ENCODE data around the gene TRAF7. TPM values are rescaled to one million over a fixed set of nuclear protein-coding genes. Genes with fewer than 3 reads are reported as not detected.

Gene TRAF7
- total RNA-seq, 1 experiment from 2014 or later: 199 TPM

GRCh38 chr16:2174396-2175131, 19.0 kb downstream of the TRAF7 start:
- ChIA-PET CTCF (no interaction called here), POLR2A (ENCODE audit: unreplicated experiment) (no interaction called here)
- H4K20me1 ChIP-seq (ENCODE audit: insufficient read depth): peaks cover 7% of the 10 kb centered on the region; the same call in 1 of the 2 replicates
- DNase-seq: no peak
- TF ChIP-seq EZH2 (IDR thresholded peaks at IDR 0.05; ENCODE audit: low read depth): no peak
- TF ChIP-seq, protein P1, sequence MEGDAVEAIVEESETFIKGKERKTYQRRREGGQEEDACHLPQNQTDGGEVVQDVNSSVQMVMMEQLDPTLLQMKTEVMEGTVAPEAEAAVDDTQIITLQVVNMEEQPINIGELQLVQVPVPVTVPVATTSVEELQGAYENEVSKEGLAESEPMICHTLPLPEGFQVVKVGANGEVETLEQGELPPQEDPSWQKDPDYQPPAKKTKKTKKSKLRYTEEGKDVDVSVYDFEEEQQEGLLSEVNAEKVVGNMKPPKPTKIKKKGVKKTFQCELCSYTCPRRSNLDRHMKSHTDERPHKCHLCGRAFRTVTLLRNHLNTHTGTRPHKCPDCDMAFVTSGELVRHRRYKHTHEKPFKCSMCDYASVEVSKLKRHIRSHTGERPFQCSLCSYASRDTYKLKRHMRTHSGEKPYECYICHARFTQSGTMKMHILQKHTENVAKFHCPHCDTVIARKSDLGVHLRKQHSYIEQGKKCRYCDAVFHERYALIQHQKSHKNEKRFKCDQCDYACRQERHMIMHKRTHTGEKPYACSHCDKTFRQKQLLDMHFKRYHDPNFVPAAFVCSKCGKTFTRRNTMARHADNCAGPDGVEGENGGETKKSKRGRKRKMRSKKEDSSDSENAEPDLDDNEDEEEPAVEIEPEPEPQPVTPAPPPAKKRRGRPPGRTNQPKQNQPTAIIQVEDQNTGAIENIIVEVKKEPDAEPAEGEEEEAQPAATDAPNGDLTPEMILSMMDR (conservative IDR thresholded peaks at IDR 0.05): no peak
- H3K4me2 ChIP-seq: no peak overlapping the region
- no peaks in the 10 kb centered on the region for H3K4me1 ChIP-seq (replicated peaks; ENCODE audit: insufficient read depth)
- intact Hi-C loops (cut with micrococcal nuclease; ENCODE audit: unreplicated experiment): no loop called here
- H3K36me3 ChIP-seq (ENCODE audit: low read depth): no peaks in the 10 kb centered on the region
- no peak overlapping the region for H3K27ac ChIP-seq
- H3K9me3 ChIP-seq (ENCODE audit: insufficient read depth, low read depth): no peaks in the 10 kb centered on the region
- no peaks in the 10 kb centered on the region for H3K27me3 ChIP-seq (ENCODE audit: insufficient read depth, low read depth)
- H3F3A ChIP-seq (ENCODE audit: insufficient read depth, low read depth): no peaks in the 10 kb centered on the region; the same call in 1 of the 2 replicates
- H3K4me3 ChIP-seq: no peak overlapping the region
- H3K9me2 ChIP-seq (ENCODE audit: insufficient read depth): no peaks in the 10 kb centered on the region
- H3K79me2 ChIP-seq (ENCODE audit: low read depth): no peaks in the 10 kb centered on the region
- BruUV-seq (replicated peaks): no TSS peak
- no peak overlapping the region for H2AFZ ChIP-seq

- Histone ChIP-seq H3K27ac (no peak overlapping the region), H4K20me1 (ENCODE audit: insufficient read depth) (peaks cover 7% of the 10 kb centered on the region; the same call in 1 of the 2 replicates), H3K4me3 (no peak overlapping the region), H3K79me2 (ENCODE audit: low read depth) (no peaks in the 10 kb centered on the region), H3K9me3 (ENCODE audit: insufficient read depth, low read depth) (no peaks in the 10 kb centered on the region), H3F3A (ENCODE audit: insufficient read depth, low read depth) (no peaks in the 10 kb centered on the region; the same call in 1 of the 2 replicates), H3K4me1 (replicated peaks; ENCODE audit: insufficient read depth) (no peaks in the 10 kb centered on the region), H3K9me2 (ENCODE audit: insufficient read depth) (no peaks in the 10 kb centered on the region), H3K4me2 (no peak overlapping the region), H2AFZ (no peak overlapping the region), H3K27me3 (ENCODE audit: insufficient read depth, low read depth) (no peaks in the 10 kb centered on the region), H3K36me3 (ENCODE audit: low read depth) (no peaks in the 10 kb centered on the region)
- ChIA-PET CTCF (no interaction called here), POLR2A (ENCODE audit: unreplicated experiment) (no interaction called here)
- DNase-seq: no peak
- intact Hi-C loops (cut with micrococcal nuclease; ENCODE audit: unreplicated experiment): no loop called here
- TF ChIP-seq, protein P1 (conservative IDR thresholded peaks at IDR 0.05): no peak
- TF ChIP-seq EZH2 (IDR thresholded peaks at IDR 0.05; ENCODE audit: low read depth): no peak
- BruUV-seq (replicated peaks): no TSS peak
Measured at GRCh38 chr16:2175454-2175853, 19.9 kb downstream of the TRAF7 start.

- H3K4me2 ChIP-seq: no peak overlapping the region
- H4K20me1 ChIP-seq (ENCODE audit: insufficient read depth): peaks cover 7% of the 10 kb centered on the region; the same call in 1 of the 2 replicates
- TF ChIP-seq, protein P1 (conservative IDR thresholded peaks at IDR 0.05): no peak
- no peak for TF ChIP-seq EZH2 (IDR thresholded peaks at IDR 0.05; ENCODE audit: low read depth)
- no peaks in the 10 kb centered on the region for H3K9me3 ChIP-seq (ENCODE audit: insufficient read depth, low read depth)
- no peaks in the 10 kb centered on the region for H3K27me3 ChIP-seq (ENCODE audit: insufficient read depth, low read depth)
- CTCF ChIA-PET: no interaction called here
- POLR2A ChIA-PET (ENCODE audit: unreplicated experiment): no interaction called here
- H3K79me2 ChIP-seq (ENCODE audit: low read depth): no peaks in the 10 kb centered on the region
- DNase-seq: no peak
- H3K4me3 ChIP-seq: no peak overlapping the region
- no TSS peak for BruUV-seq (replicated peaks)
- H3K9me2 ChIP-seq (ENCODE audit: insufficient read depth): no peaks in the 10 kb centered on the region
- H3F3A ChIP-seq (ENCODE audit: insufficient read depth, low read depth): no peaks in the 10 kb centered on the region; the same call in 1 of the 2 replicates
- H2AFZ ChIP-seq: no peak overlapping the region
- intact Hi-C loops (cut with micrococcal nuclease; ENCODE audit: unreplicated experiment): no loop called here
- H3K36me3 ChIP-seq (ENCODE audit: low read depth): no peaks in the 10 kb centered on the region
- no peak overlapping the region for H3K27ac ChIP-seq
- H3K4me1 ChIP-seq (replicated peaks; ENCODE audit: insufficient read depth): no peaks in the 10 kb centered on the region
Measured at GRCh38 chr16:2176047-2176446, 20.5 kb downstream of the TRAF7 start.

Data from PC-9 (cell line).